HCT116 (cell line): ENCODE measurements around the gene ZEB1. TPM values are rescaled to one million over a fixed set of nuclear protein-coding genes. Genes with fewer than 3 reads are reported as not detected.

Experiments
- ATAC-seq: fragments of 200-7000 bp; cut with Tn5 transposase; 2 replicates; pipeline ENCODE4 v1.9.1; 2020; ENCODE audit warnings: mild to moderate bottlenecking, moderate library complexity
- BruUV-seq: library from RNA; stranded (reverse); fragments of 400-500 nt; replicated peaks from 2 replicates; lab custom pipeline; 2021; lab: Mats Ljungman, UMichigan
- CTCF ChIA-PET: fragments of 300-600 bp; sonication (Branson Sonifier 250); formaldehyde crosslinking; loops from one replicate; lab custom pipeline; 2021; ENCODE audit warnings: antibody characterized with exemption; lab: Charles Lee
- POLR2A ChIA-PET: fragments of 300-600, 350-600 bp; sonication (Branson Sonifier 250); formaldehyde crosslinking; loops from one replicate; lab custom pipeline; 2021; ENCODE audit warnings: antibody characterized with exemption; lab: Charles Lee
- RAD21 ChIA-PET, 2 experiments: fragments of 300-600 bp; sonication (Branson Sonifier 250); formaldehyde crosslinking; loops; one replicate each; lab custom pipeline; 2023; ENCODE audit warnings: low total read pairs in 2 of 2; ENCODE audit not compliant: uncharacterized antibody in 2 of 2, unreplicated experiment in 2 of 2, low non-redundant PET in 1 of 2; lab: Charles Lee
- DNase-seq: peaks from one replicate; pipeline ENCODE4 v3.0.0-alpha.2; 2010; ENCODE audit warnings: low read depth, low spot score
- H2AFZ ChIP-seq: fragments of 200-600 bp; shearing (Covaris generic), sonication (generic); 2 replicates; pipeline ENCODE4 v1.6.1; 2017; ENCODE audit warnings: low read depth, mixed run types, mixed read lengths, antibody characterized with exemption, low read length; ENCODE audit not compliant: poor library complexity, severe bottlenecking
- H3K27ac ChIP-seq: 2 replicates; pipeline ENCODE4 v1.5.1; 2012; ENCODE audit warnings: low read depth, low read length
- H3K27me3 ChIP-seq: fragments of 200-600 bp; sonication (generic); 2 replicates; pipeline ENCODE4 v1.6.1; 2016; ENCODE audit warnings: mixed run types, low read length, mixed read lengths; ENCODE audit not compliant: insufficient read depth
- H3K36me3 ChIP-seq, 2 experiments: fragments of 200-500 bp in 1 of 2; fragments of 200-600 bp in 1 of 2; sonication (Bioruptor generic) in 1 of 2; sonication (generic) in 1 of 2; 2 replicates each; pipeline versions ENCODE4 v1.5.1 to v1.6.1; 2014 to 2016; ENCODE audit warnings: low read length in 2 of 2, inconsistent platforms in 1 of 2, mixed read lengths in 1 of 2, mixed run types in 1 of 2; ENCODE audit not compliant: insufficient read depth in 2 of 2, control insufficient read depth in 1 of 2
- H3K4me1 ChIP-seq, 2 experiments: fragments of 200-600 bp in 1 of 2; sonication (generic) in 1 of 2; 2 replicates each; pipeline versions ENCODE4 v1.5.1 to v1.6.1; 2012 to 2017; ENCODE audit warnings: low read length in 2 of 2, inconsistent platforms in 1 of 2, mild to moderate bottlenecking in 1 of 2, mixed read lengths in 1 of 2, mixed run types in 1 of 2, moderate library complexity in 1 of 2; ENCODE audit not compliant: insufficient read depth in 2 of 2, control insufficient read depth in 1 of 2
- H3K4me2 ChIP-seq: fragments of 200-600 bp; sonication (generic); 2 replicates; pipeline ENCODE4 v1.6.1; 2017; ENCODE audit warnings: mixed run types, low read length, mixed read lengths
- H3K4me3 ChIP-seq, 2 experiments: fragments of 200-600 bp in 1 of 2; sonication (generic) in 1 of 2; replicated peaks in 1 of 2; 2 replicates each; pipeline ENCODE4 v1.5.1; 2011 to 2016; ENCODE audit warnings: low read length in 2 of 2, control low read depth in 1 of 2, low read depth in 1 of 2, mild to moderate bottlenecking in 1 of 2, mixed read lengths in 1 of 2, mixed run types in 1 of 2
- H3K79me2 ChIP-seq: fragments of 200-600 bp; sonication (generic); 2 replicates; pipeline ENCODE4 v1.6.1; 2017; ENCODE audit warnings: mild to moderate bottlenecking, mixed run types, low read length, moderate library complexity, mixed read lengths; ENCODE audit not compliant: insufficient read depth
- H3K9ac ChIP-seq: fragments of 200-600 bp; sonication (generic); 2 replicates; pipeline ENCODE4 v1.6.1; 2016; ENCODE audit warnings: low read length, mixed read lengths
- H3K9me2 ChIP-seq: fragments of 200-600 bp; sonication (generic), shearing (Covaris generic); 2 replicates; pipeline ENCODE4 v1.6.1; 2017; ENCODE audit warnings: mixed run types, mild to moderate bottlenecking, moderate library complexity; ENCODE audit not compliant: insufficient read depth
- H3K9me3 ChIP-seq, 2 experiments: fragments of 200-500 bp in 1 of 2; fragments of 200-600 bp in 1 of 2; sonication (Bioruptor generic) in 1 of 2; sonication (generic) in 1 of 2; 2 replicates each; pipeline ENCODE4 v1.6.1; 2014 to 2017; ENCODE audit warnings: low read length in 2 of 2, mixed read lengths in 2 of 2, inconsistent platforms in 1 of 2, low read depth in 1 of 2, mild to moderate bottlenecking in 1 of 2, mixed run types in 1 of 2, moderate library complexity in 1 of 2; ENCODE audit not compliant: control insufficient read depth in 1 of 2, insufficient read depth in 1 of 2
- H4K20me1 ChIP-seq: fragments of 200-600 bp; sonication (generic), shearing (Covaris generic); 2 replicates; pipeline ENCODE4 v1.6.1; 2017; ENCODE audit warnings: mixed run types, mild to moderate bottlenecking, moderate library complexity; ENCODE audit not compliant: insufficient read depth
- CEBPB ChIP-seq: IDR thresholded peaks from 2 replicates; pipeline ENCODE4 v1.6.1; 2012; ENCODE audit warnings: low read depth
- CTCF ChIP-seq, 3 experiments: fragments of 200-600 bp in 1 of 3; sonication (generic) in 1 of 3; IDR thresholded peaks in 2 of 3; conservative IDR thresholded peaks in 1 of 3; 2 replicates each; pipeline ENCODE4 v1.5.1; 2012 to 2017; ENCODE audit warnings: low read depth in 2 of 3, low read length in 2 of 3, antibody characterized with exemption in 1 of 3, borderline replicate concordance in 1 of 3, control low read depth in 1 of 3, mild to moderate bottlenecking in 1 of 3, mixed read lengths in 1 of 3, mixed run types in 1 of 3, moderate library complexity in 1 of 3; ENCODE audit not compliant: insufficient read depth in 1 of 3
- ELF1 ChIP-seq: IDR thresholded peaks from 2 replicates; pipeline ENCODE4 v1.6.1; 2012; ENCODE audit warnings: low read depth, borderline replicate concordance
- EZH2phosphoT487 ChIP-seq: fragments of 200-600 bp; IDR thresholded peaks from 2 replicates; pipeline ENCODE4 v1.6.1; 2018; ENCODE audit warnings: antibody characterized with exemption, borderline replicate concordance
- FOSL1 ChIP-seq: IDR thresholded peaks from 2 replicates; pipeline ENCODE4 v1.6.1; 2012; ENCODE audit warnings: low read depth
- JUND ChIP-seq: IDR thresholded peaks from 2 replicates; pipeline ENCODE4 v1.6.1; 2012
- SRF ChIP-seq: IDR thresholded peaks from 2 replicates; pipeline ENCODE4 v1.6.1; 2012; ENCODE audit warnings: low read depth
- TCF7L2 ChIP-seq: IDR thresholded peaks from 2 replicates; pipeline ENCODE4 v1.7.0; 2011; ENCODE audit warnings: borderline replicate concordance, inconsistent platforms; ENCODE audit not compliant: insufficient read depth, insufficient read length; ENCODE audit errors: extremely low read depth
- YY1 ChIP-seq: IDR thresholded peaks from 2 replicates; pipeline ENCODE4 v1.6.1; 2011; ENCODE audit warnings: low read length, low read depth, moderate library complexity, mild to moderate bottlenecking; ENCODE audit not compliant: insufficient replicate concordance; ENCODE audit errors: extremely low read depth
- ZNF274 ChIP-seq: fragments of 200-500 bp; sonication (Bioruptor generic); IDR thresholded peaks from 2 replicates; pipeline ENCODE4 v1.6.1; 2014; ENCODE audit warnings: mild to moderate bottlenecking, low read depth, low read length, inconsistent platforms
- intact Hi-C: fragments of 100-400 bp; cut with micrococcal nuclease; formaldehyde crosslinking; loops from 2 replicates; pipeline ENCODE4 v1.10.0; 2022
- total RNA-seq: library from RNA; stranded (reverse); gene quantifications from one replicate; pipeline ENCODE4 v1.2.1, GENCODE V29; 2021; ENCODE audit not compliant: unreplicated experiment

ZEB1 gene
- total RNA-seq, 1 experiment from 2014 or later, result 3.4 TPM

GRCh38 chr10:31419394-31420063 is 100.5 kb downstream of the ZEB1 start:
- no peak overlapping the region for H3K27ac ChIP-seq
- intact Hi-C loops, result no loop called here
- no peaks in the 10 kb centered on the region for H3K9me2 ChIP-seq
- H3K4me1 ChIP-seq, result no peaks in the 10 kb centered on the region
- no peaks in the 10 kb centered on the region for H3K9me3 ChIP-seq
- H3K4me2 ChIP-seq, result no peak overlapping the region
- BruUV-seq, result no TSS peak
- no peak for ATAC-seq
- POLR2A ChIA-PET, result no interaction called here
- H4K20me1 ChIP-seq, result no peaks in the 10 kb centered on the region
- no peak for DNase-seq
- RAD21 ChIA-PET, result no interaction called here
- TF ChIP-seq EZH2phosphoT487, result no peak
- TF ChIP-seq SRF, result no peak
- TF ChIP-seq JUND, result no peak
- TF ChIP-seq FOSL1, result no peak
- TF ChIP-seq ELF1, result no peak
- no peak for TF ChIP-seq YY1
- TF ChIP-seq TCF7L2, result no peak
- TF ChIP-seq ZNF274, result no peak
- TF ChIP-seq CTCF (IDR thresholded peaks at IDR 0.05 in 2 of 3, conservative IDR thresholded peaks at IDR 0.05 in 1 of 3; ENCODE audit: borderline replicate concordance in 1 of 3, insufficient read depth in 1 of 3, low read depth in 2 of 3, low read length in 2 of 3), result no peak
- no peak for TF ChIP-seq CEBPB
- no peaks in the 10 kb centered on the region for H3K27me3 ChIP-seq
- H3K9ac ChIP-seq, result no peak overlapping the region
- H3K4me3 ChIP-seq, result no peak overlapping the region
- H2AFZ ChIP-seq, result no peak overlapping the region
- CTCF ChIA-PET, result no interaction called here
- H3K79me2 ChIP-seq, result no peaks in the 10 kb centered on the region
- H3K36me3 ChIP-seq, result no peaks in the 10 kb centered on the region
